Measurements from ENCODE around the gene IFT74.

DNA sequence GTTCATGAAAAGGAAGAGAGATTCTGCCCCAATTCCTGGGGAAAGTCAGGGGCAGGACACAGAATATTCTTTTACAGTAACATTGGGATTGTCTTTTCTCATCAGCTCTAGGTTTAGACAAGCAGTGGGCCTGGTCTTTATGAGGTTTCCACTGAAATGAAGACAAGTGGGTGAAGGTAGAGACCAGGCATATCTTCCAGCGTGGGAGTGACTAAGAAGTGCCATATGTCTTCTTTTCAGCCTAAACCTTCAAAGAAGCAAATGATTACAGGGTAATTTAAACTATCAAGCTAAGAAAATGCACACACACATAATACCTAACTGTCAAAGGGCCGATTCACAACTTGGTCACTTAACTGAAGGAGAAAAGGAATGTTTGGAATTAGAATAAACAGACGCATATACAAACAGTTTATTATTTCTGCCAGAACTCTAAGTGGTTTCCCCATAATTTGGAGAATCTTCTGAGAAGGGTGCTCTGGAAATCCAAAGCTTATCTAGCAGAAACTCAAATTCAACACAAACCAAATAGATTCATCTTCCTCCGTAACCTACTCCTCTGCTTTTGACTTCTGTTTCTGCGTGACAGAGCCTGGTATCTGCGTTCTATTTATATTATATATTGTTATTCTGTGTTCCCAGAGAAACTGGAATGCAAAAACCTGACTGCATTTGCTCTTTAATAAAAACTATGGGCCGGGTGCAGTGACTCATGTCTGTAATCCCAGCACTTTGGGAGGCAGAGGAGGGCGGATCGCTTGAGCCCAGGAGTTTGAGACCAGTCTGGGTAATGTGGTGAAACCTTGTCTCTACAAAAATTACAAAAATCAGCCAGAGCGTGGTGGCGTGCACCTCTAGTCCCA, 130.8 kb downstream of the IFT74 start:
- TF ChIP-seq EZH2 (IDR thresholded peaks at IDR 0.05; ENCODE audit: borderline replicate concordance, low read depth, low read length): no peak
- TF ChIP-seq, protein P1, sequence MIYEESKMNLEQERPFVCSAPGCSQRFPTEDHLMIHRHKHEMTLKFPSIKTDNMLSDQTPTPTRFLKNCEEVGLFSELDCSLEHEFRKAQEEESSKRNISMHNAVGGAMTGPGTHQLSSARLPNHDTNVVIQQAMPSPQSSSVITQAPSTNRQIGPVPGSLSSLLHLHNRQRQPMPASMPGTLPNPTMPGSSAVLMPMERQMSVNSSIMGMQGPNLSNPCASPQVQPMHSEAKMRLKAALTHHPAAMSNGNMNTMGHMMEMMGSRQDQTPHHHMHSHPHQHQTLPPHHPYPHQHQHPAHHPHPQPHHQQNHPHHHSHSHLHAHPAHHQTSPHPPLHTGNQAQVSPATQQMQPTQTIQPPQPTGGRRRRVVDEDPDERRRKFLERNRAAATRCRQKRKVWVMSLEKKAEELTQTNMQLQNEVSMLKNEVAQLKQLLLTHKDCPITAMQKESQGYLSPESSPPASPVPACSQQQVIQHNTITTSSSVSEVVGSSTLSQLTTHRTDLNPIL (CRISPR knock-in tag; IDR thresholded peaks at IDR 0.05): no peak
- TF ChIP-seq, protein P2, sequence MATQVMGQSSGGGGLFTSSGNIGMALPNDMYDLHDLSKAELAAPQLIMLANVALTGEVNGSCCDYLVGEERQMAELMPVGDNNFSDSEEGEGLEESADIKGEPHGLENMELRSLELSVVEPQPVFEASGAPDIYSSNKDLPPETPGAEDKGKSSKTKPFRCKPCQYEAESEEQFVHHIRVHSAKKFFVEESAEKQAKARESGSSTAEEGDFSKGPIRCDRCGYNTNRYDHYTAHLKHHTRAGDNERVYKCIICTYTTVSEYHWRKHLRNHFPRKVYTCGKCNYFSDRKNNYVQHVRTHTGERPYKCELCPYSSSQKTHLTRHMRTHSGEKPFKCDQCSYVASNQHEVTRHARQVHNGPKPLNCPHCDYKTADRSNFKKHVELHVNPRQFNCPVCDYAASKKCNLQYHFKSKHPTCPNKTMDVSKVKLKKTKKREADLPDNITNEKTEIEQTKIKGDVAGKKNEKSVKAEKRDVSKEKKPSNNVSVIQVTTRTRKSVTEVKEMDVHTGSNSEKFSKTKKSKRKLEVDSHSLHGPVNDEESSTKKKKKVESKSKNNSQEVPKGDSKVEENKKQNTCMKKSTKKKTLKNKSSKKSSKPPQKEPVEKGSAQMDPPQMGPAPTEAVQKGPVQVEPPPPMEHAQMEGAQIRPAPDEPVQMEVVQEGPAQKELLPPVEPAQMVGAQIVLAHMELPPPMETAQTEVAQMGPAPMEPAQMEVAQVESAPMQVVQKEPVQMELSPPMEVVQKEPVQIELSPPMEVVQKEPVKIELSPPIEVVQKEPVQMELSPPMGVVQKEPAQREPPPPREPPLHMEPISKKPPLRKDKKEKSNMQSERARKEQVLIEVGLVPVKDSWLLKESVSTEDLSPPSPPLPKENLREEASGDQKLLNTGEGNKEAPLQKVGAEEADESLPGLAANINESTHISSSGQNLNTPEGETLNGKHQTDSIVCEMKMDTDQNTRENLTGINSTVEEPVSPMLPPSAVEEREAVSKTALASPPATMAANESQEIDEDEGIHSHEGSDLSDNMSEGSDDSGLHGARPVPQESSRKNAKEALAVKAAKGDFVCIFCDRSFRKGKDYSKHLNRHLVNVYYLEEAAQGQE (IDR thresholded peaks at IDR 0.05; ENCODE audit: borderline replicate concordance): no peak
- TF ChIP-seq, protein P2 (CRISPR knock-in tag; IDR thresholded peaks at IDR 0.05; ENCODE audit: low read depth): no peak
- TF ChIP-seq ZBTB7A (IDR thresholded peaks at IDR 0.05; ENCODE audit: borderline replicate concordance, control insufficient read depth, low read depth, low read length): no peak
- no peak for TF ChIP-seq RCOR1 (IDR thresholded peaks at IDR 0.05; ENCODE audit: borderline replicate concordance in 1 of 2, low read depth in 2 of 2, low read length in 2 of 2)
- TF ChIP-seq, protein P3, sequence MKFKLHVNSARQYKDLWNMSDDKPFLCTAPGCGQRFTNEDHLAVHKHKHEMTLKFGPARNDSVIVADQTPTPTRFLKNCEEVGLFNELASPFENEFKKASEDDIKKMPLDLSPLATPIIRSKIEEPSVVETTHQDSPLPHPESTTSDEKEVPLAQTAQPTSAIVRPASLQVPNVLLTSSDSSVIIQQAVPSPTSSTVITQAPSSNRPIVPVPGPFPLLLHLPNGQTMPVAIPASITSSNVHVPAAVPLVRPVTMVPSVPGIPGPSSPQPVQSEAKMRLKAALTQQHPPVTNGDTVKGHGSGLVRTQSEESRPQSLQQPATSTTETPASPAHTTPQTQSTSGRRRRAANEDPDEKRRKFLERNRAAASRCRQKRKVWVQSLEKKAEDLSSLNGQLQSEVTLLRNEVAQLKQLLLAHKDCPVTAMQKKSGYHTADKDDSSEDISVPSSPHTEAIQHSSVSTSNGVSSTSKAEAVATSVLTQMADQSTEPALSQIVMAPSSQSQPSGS (CRISPR knock-in tag; IDR thresholded peaks at IDR 0.05): no peak
- TF ChIP-seq TCF7L2 (IDR thresholded peaks at IDR 0.05; ENCODE audit: low read depth, low read length): no peak
- TF ChIP-seq NCOA6 (IDR thresholded peaks at IDR 0.05): no peak
